AG10803 (cell line): ENCODE measurements around the gene SAPCD2.

ENCODE experiments used
- DNase-seq: peaks from one replicate; pipeline ENCODE4 v3.0.0; 2010; ENCODE audit warnings: low read depth
- H3K4me3 ChIP-seq: 2 replicates; pipeline ENCODE4 v1.5.1; 2011; ENCODE audit warnings: mild to moderate bottlenecking, low read length, control low read depth
- CTCF ChIP-seq: conservative IDR thresholded peaks from 2 replicates; pipeline ENCODE4 v1.5.1; 2011; ENCODE audit warnings: mild to moderate bottlenecking, low read length, control low read depth, inconsistent platforms

The SAPCD2 gene

DNA sequence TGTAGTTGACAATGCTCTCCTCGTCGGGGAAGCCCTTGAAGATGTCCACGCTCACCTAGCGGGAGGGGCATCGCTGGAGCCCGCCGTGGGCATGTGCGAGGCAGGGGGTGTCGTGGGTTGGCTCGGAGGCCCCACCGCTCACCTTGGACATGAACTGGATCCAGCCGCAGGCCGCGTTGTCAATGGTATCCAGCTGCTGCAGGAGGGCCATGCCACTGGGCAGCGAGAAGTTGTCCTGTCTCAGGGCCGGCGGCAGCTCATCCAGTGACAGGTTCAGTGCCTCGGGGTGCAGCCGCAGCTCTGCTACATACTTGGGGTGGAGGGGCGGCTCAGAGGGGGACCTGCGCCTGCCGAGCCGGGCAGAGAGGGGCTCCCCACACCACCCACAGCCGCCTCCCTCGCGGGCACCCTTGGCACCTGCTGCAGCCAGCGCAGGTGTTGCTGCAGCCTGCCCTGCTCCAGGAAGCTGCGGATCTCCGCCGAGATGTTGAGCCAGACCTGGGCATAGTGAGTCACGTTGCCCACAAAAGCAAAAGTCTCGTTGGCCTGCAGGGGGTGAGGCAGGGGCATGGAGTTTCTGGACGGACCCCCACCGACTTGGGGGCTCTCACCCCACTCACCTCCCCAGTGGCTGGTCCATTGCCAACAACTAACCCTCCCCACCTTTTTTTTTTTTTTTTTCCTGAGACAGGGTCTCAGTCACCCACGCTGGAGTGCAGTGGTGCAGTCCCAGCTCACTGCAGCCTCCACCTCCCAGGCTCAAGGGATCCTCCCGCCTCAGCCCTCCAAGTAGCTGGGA lies 51.4 kb downstream of the SAPCD2 start:
- H3K4me3 ChIP-seq = no peak overlapping the region
- no peak for DNase-seq
- no peak for TF ChIP-seq CTCF

DNA sequence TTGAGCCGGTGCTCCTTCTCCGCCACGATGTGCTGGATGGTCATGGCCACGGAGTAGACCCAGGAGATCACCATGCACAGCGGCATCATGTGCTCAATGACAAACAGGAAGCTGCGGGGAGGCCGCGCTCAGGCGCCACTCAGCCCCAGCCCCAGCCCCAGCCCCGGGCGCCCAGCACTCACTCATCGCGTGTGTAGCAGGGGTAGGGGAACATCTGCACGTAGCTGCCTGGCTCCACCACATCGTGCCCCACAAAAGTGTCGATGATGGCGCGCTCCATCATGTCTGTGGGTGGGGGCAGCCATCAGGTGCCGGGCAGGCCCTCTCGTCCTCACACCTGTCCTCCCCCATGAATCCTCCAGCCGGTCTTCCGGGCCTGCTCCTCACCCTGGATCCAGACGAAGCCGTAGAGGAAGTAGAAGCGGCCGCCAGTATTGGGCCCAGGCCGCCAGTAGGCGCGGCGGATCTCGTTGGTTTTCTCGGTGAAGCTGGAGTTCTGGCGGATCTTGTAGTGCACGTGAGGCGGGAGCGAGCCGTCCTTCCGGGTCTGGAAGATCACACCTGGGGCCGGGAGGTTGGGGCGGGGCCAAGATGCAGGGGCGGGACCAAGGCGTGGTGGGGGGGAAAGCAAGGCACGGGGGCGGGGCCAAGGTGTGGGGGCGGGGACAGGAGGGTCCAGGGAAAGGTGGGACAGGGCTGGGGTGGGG lies 52.4 kb downstream of the SAPCD2 start:
- no peak overlapping the region for H3K4me3 ChIP-seq
- no peak for DNase-seq
- TF ChIP-seq CTCF = no peak

DNA sequence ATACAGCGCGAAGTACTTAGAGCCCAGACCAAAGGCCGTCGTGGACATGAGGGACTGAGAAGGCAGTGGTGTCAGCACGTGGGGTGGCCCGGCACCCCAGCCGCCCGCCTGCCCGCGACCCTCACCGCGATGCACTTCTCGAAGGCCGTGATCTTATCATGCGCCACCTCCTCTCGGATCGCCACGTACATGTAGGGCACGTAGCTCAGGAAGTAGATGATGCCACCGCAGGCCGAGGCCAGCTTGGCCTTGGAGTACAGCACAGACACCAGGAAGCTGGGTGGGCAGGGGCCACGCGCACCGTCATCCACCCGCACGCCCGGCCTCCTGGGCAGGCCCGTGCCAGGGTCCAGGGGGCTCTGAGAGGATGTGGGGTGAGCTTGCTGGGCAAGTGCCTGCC lies 53.3 kb downstream of the SAPCD2 start:
- DNase-seq = no peak
- H3K4me3 ChIP-seq = no peak overlapping the region
- no peak for TF ChIP-seq CTCF

DNA sequence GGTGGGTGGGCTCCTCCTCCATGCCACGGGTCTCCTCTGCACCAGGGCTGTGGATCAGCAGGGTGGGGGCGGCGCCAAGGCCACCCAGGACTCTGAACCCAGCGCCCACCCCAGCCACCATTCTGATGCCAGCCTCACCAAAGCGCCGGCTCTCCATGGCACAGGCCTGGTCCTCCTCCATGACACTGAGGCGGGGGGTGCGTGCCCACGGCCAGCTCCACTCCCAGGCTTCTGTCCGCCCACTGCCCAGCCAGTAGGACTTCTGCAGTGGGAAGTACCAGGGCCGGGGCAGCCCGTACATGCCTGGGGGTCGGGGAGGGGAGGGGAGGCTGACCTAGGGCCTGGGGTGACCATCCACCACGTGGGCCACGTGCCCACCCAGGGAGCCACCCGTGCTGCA lies 53.9 kb downstream of the SAPCD2 start:
- no peak for TF ChIP-seq CTCF
- DNase-seq = no peak
- no peak overlapping the region for H3K4me3 ChIP-seq

- no peak overlapping the region for H3K4me3 ChIP-seq
- no peak for TF ChIP-seq CTCF
- DNase-seq = no peak
These were observed 54.4 kb downstream of the SAPCD2 start for GRCh38 chr9:137015976-137016375.

- no peak for TF ChIP-seq CTCF
- no peak overlapping the region for H3K4me3 ChIP-seq
- DNase-seq = no peak
These were observed 54.8 kb downstream of the SAPCD2 start for GRCh38 chr9:137015540-137015930.

DNA sequence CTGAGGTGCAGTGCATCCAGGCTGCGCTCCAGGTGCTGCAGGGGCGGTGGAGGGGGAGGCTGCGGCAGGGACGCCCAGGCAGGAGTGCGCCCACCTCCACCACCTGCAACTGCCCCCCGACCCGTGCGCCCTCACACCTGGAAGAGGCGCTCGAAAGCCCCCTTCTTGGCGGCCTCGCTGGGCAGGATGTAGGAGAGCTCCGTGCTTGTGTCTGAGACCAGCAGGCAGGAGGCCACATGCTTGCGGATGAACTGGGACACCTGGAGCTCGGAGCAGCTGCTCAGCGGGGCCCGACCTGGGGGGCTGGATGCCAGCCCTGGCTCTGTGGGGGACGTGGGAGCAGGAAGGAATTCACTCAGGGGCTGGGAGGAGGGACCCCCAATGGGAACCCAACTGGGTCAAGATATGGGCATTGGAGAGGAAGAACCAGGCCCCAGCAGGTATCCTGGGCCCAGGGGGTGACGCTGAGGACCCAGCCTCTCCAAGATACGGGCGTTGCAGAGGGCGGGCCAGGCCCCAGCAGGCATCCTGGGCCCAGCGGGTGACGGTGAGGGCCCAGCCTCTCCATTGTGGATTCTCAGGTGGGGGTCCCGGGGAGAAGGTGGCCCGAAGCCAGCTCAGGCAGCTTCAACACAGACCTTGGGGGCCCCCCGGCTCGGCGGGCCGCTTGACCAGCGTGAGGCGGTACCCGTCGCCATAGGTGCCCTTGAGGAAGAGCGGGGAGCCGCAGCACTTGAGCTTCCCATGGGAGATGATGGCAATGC lies 55.4 kb downstream of the SAPCD2 start:
- TF ChIP-seq CTCF = no peak
- DNase-seq = no peak
- no peak overlapping the region for H3K4me3 ChIP-seq
